Measurements from ENCODE around the gene GUCY1B1.
"Not testable (repeated sequence)": the region's sequence is repeated elsewhere in the genome, so short reads cannot be mapped to it uniquely, and the experiment has no call there.

Gene GUCY1B1

DNA sequence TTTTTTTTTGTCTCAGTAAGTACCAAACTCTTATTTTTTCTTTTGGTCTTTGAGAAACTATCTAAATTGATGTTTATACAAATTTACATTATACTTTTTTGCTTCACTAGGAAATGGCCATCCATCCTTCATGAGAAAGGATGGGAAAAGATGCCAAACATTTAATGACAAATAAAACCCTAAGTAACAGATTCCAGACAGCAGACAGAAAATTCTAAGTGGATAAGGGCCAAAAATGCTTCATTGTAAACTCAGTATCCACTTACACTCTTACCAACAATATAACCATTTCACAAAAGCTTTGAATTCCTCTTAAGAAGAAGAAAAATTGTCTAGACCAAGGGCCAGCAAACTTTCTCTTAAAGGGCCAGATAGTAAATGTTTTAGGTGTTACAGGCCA, 3.5 kb downstream of the GUCY1B1 start:
- no peak for DNase-seq

DNA sequence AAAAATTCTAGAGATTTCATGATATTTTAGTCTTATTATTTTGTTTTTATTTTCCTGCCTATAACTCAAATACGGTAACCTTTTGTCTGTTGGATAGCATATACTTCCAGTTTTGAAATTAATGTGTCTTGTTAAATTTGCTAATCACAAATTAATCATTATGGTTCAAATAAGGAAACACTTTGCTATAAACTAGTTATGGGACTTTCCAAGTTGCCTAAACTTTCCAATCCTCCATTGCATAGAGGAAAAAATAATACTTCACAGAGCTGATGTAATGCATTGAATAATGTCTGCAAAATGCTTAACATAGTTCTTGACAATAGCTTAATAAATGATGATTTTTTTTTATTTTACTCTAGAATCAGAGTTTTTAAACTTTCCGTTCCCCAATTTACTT, 4.7 kb downstream of the GUCY1B1 start:
- no peak for DNase-seq

DNA sequence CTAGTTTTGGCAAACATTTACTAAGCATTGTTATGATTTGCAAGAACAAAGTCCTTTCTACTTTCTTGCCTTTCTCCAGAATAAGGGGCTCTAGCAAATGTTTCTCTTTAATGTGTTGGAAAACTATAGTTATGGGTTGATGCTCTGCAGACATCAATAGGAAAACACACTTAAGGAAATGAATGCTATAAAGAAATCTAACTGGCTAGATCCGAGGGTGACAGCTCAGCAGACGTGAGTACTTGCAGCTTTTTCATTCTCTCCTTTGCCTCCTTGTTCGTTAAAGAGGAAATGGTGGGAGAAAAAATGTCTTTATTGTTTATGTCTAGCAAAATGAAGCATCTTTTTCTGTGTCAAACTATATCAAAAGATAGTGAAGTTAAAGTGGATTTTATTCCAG, 6.3 kb downstream of the GUCY1B1 start:
- no peak for DNase-seq

DNA sequence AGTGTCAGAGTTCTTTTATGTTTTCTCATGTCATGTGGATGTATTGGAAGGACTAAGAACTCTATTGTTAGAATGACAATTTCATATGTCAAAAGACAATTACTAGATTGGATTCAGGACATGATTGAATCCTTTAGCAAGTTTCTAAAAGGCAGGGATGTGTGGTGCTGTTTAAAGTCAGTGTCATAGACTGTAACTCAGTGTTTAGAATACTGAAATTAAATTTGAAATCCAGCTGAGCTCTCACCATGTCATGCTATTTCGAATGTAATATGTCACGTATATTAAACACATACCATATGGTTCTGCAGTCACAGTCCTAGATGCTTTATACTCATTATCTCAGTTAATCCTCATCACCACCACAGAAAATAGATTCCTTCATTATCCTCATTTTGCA, 7.8 kb downstream of the GUCY1B1 start:
- no peak for DNase-seq

DNA sequence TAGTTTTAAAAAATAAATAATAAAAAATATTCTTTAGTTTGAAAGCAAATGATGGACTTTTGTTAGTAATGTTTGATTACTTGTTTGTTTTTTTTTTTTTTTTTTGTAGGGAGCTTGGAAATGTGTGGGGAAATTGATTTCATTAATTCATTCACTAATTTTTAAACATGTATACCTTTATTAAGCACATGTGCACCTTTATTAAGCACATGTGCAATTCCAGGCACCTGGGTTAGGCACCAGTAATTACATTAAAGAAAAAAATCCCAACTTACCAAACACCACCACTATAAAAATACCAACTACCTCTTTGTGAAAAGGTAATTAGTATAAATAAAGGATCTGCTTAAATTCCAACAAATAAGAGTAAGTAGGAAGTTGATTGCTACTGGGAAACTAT, 9.5 kb downstream of the GUCY1B1 start:
- no peak for DNase-seq

DNA sequence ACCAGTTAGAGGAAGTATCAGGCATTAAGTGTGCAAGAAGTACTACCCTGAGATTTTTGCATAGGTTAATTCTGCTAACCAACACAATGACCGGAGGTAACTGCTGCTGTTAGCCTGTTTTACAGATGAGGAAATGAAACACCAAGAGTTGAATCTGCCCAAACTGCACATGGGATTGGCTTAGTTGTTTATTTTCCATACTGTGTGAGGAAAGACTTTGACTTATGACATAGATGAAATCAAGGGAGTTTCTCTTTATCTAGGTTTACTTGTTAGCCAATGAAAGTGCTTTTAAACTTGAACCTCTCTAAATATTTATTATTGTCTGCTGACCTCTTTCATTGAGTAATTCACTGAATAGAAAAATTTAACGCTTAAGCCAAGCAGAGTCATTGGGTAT, 10.3 kb downstream of the GUCY1B1 start:
- DNase-seq = no peak

DNA sequence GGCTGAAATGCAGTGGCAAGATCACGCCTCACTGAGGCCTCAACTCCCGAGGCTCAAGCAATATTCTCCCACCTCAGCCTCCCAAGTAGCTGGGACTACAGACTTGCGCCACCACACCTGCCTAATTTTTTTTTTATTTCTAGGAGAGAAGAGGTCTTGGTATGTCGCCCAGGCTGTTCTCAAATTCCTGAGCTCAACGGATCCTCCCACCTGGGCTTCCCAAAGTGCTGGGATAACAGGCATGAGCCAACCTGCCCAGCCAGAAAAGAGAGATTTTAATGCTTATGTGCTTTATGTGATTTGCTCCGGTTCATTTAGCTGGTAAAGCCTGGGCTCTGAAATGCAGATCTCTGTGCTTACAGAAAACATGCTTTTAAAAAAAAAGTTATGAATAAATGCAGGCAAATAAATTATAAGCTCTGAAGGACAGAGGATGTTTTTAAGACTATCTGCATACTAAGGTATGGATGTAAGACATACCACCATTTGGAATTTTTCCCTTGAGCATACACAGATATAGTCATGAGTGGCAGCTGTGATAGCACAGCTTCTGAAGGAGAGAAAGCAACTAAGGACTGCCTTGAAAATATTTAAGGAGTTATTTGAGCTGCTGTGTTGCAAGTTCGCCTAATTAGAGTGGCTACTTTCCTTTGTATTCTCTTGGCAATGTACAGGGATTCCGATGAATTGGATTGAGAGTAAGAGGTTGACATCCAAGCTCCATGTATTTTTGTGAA, 13.8 kb downstream of the GUCY1B1 start:
- DNase-seq = no peak

DNA sequence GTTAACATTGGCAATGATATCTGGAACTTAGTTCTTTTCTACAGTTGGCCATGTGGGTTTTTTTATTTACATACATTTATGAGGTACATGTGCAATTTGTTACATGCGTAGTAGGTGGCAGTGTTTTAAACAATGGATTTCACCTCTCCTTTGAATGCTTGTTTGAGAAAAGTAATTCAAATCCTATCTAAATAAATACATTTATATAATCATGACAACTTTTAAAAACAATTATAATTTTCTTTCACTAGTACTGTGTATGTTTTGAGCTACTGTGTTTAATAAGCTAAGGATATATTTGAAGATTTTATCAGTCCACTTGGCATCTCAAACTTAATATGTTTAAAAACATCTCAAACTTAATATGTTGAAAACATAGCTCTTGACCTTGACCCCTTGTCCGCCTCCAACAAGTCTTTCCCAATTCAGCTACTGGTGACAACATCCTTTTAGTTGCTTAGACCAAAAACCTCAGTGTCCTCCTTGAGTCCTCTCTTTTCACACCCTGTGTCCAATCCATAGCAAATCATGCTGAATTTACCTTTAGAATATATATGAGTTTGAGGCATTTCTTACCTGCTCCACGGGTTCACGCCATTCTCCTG, 14.5 kb downstream of the GUCY1B1 start:
- no peak for DNase-seq

DNA sequence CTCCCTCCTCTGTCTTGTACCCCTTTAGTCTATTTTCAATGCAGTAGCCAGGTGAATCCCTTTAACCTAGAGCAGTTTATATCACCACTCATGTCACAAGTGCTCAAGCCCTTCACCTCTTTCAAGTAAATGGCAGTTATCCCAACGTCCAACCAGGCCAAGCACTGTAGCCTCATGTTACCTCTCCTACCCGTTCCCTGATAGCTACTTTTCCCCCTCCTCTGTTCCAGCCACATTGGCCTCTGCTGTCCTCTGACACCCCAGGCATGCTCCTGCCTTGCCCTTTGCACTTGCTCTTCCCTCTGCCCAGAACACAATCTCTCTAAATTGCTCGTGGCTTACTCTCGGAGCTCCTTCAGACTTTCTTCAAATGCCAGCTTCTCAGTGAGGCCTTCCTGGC, 15.2 kb downstream of the GUCY1B1 start:
- DNase-seq = no peak

DNA sequence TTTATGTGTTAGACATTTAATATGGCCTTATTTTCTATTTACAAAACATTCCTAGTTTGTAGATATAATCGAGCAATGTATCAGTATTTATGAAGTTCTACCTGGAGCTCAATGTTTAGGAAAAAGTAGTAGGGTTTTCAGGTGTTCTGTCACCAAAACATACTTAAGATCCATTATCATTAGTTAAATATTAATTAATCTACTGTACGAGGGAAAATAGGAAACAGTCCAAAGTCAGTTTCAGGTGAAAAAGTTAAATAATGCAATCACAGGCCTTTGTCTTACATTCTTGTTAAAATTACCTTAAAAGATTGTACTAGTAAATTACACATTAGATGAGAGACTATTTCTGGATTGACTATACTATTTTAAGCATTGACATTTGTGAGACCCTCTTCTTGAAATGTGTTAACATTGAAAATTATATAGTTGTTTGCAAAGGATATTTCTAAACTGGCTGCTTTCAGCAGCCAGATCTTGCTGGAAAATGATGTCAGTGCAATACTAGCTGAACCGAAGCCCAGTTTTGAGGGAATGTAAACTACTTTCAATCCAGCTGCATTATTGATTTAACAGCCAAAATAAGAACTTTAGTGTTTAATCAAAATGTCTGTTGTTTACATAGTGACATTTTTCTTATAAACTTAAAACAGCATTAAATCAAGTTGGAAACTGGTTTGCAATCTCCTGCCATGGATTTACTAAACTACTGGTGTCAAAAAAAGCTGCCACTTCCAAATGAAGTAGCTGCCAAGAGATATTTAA, 19.3 kb downstream of the GUCY1B1 start:
- DNase-seq = no peak

DNA sequence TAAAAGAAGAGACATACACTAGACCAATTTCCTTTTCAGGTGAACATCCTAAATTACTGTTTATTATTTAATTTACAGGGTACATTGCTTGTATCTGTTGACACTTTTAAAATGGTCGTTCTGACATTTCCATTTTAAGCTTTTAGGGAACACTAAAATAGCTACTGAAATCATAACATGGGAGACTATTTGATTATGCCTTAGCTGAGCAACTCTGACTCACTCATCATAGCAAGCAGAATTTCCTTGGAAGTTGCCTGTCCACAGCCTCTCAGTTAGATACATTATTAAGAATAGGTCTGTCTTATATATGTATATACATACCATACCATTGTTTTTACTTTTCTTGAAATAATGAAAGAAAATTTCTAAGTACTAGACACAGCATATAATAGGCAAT, 22.0 kb downstream of the GUCY1B1 start:
- DNase-seq = no peak

DNA sequence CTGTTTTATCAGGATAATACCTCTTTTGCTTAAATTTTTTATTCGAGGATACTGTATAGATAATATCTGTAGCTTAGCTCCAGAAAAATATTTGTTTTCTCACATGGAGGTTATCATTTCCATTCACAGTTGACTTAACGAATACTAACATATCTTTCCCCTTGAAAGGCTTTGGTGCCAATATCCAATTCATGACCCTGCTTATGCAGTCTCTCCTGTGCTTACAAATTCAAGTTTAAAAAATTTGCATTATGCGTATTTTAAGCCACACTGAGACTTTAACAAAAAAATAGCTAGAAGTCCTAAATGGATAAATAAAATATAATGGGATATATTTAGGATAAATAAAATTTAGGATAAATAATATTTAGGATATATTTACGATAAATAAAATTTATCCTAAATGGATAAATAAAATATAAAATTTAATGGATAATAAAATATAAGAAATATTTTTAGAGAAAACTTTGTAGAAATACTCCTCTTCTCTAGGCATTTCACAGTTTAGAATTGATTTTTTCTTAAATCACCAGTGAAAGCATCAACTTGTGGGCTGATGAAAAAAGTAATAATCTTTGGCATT, 22.5 kb downstream of the GUCY1B1 start:
- DNase-seq = no peak

DNA sequence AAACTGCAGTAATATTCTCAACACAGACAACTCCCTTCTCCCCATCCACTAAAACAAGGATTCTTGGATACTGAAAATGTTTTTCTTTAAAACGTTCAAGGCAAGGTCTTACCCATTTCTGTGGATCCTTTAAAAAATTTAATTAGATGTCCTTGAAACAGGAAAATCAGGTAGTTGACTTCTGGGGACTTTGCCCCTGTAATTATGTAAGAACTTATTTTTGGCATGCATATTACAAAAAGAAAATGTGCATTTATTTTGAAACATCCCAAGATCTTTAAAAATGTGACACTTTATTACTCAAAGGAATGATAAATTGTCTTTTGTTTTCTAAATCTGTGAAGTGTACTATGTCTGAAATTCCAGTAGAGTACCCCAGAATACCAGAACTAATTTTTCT, 25.8 kb downstream of the GUCY1B1 start:
- no peak for DNase-seq

DNA sequence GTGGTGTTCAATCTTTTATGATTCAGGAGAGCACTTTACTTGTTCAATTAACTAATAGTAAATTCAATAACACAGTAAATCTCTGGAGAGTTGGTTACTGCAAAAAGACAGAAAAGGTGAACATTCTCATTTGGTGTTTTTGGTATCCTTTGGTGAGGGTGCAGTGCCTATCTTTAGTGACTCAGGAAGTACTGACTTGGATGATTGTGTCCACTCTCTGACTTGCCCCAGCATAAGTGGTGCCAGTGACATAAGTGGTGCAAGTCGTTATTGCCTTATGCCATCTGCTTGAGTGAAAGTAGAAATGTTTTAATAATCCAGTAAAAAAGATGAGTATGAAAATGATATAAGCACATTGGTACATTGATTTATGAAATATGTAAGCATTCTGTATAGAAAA, 27.0 kb downstream of the GUCY1B1 start:
- DNase-seq = no peak

DNA sequence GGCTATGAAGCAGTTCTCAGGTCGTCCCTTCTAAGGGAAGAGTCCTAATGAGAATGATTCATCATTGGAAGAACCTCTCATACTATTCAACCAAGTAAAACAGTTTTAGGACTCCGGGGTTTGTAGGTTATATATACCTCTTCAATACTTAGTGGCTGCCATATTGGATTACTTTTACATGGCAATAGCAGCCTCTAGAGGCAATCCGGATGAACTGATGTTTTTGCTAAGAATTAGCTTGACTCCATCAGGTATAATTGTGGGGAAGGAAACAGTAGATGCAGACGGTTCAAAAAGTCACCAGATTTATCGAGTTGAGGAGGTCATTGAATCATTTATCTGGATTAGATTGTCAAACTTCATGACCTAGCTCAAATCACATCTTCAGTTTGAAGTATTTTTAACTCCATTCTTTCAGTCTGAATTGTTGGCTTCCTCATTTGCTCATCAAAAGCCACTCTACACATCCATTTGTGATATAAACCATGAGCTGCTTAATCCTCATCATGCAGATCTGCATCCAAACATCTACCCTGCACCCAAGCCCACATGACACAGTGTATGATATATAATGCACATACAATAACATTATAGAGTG, 28.4 kb downstream of the GUCY1B1 start:
- peak; percentile 31 for DNase-seq

DNA sequence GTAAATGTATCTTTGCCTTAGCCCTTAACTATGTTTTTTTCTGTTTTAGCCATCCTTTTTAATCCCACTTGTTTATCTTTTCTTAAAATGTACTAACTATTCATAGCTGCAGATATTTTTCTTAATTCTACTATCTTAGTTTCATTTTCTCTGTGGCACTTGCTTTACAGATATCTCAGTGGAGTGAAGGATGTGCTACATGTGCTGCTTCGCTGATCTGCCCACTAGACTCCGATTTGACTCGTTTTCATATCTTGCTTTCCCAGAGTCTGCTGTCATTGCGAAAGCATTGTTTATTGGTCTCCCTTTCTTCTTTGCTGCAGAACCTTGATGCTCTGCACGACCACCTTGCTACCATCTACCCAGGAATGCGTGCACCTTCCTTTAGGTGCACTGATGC, 30.6 kb downstream of the GUCY1B1 start:
- DNase-seq = no peak

DNA sequence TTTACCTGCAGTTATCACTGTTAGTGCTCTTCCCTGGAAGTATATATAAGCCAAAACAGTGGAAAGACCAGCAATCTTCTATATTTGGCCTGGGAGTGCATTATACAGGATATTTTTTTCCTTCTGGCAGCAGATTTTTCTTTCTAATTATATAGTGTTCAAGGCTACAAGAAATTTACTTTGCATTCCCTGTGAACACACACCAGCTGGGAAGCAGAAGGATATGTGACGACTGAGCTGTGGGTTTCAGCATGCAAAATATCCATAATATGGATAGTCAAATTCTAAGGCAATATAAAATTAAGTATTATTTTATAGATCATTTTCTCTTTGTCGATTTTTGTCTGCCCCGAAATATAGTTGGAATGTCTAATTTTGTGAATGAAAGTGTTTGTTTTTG, 31.2 kb downstream of the GUCY1B1 start:
- no peak for DNase-seq

DNA sequence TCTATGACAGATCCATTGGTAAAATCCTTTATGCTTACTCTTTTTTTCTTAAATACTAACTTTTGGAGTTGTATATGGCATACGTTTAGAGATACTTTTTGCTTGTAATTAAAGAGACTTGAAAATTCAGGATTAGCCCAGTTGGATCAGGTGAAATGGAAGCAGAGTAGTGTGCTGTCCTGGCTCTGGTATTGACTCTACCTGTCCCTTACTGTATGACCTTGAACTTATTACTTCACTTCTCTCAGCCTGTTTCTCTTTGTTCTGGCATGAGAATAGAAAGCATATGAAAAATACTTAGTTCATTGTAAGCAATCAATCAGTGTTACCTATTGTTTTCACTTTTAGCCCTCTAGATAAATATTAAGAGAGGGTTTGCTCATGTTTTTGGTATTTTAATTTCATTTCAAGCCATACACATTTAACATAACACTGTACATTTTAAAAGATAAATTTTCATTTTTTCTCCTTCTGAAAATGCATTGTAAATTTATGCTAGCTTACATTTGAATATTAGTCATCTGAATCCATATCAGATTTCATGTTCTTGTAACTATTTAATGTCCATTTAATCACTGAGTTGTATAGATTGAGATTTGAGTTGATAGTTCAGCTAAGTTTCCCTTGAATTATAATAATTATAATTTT, 35.9 kb downstream of the GUCY1B1 start:
- no peak for DNase-seq

DNA sequence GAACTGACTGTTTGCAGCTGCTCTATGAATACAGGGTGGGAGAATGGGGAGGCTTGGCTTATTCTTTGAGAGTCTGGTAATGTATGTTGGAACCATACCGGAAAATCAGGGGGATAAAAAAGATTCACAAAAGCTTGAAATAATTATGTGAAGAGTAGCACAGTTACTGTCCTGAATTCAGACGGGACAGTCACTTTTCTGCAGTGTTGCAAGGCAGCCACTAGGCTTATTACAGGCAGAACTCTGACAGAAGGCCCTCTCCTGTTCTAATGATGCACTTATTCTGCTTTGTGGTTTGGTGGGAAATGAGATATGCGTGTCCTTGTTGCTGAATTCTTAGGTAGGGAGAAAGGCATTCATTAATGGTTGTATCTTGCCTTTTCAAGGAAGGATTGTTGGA, 37.2 kb downstream of the GUCY1B1 start:
- no peak for DNase-seq

DNA sequence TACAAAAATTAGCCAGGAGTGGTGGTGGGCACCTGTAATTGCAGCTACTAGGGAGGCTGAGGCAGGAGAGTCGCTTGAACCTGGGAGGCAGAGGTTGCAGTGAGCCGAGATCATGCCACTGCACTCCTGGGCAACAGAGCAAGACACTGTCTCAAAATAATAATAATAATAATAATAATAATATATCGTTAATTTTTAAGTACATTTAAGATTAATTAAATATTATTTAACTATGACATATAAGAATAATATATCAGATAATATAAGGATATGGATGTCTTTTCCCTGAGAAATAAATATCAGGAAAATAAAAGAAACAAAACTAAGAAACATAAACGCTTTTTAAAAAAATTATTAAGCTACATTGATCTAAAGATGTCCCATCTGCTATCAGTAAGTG, 38.8 kb downstream of the GUCY1B1 start:
- DNase-seq = not testable (repeated sequence)

DNA sequence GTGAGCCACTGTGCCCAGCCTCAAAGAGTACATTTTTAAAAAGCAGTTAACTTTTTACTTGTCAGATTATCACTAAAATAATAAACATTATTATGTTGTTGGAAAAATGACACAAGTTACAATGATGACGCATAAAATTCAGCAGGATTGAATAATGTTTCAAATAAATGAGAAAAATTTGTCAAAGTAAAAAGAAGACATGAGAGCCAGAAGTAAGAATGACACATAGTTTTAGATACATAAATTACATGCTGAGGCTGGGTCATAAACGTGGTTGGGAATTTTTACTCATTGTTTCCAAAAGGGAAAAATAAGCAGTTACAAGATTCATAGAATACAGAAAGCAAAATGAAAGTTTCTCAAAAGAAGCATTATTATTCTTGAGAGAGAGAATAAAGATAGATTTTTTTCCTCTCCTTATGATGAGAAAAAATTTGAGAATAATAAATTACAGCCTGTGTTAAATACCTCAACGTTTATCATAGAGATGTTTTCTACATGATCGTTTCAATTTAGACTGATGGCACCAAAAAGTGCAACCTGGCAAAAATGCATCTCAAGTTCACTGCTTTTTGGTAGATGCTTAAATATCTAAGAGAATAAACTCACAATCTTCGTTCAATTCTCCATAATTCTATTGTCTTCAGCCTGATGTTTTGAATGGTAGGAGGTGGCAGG, 40.4 kb downstream of the GUCY1B1 start:
- DNase-seq = no peak

DNA sequence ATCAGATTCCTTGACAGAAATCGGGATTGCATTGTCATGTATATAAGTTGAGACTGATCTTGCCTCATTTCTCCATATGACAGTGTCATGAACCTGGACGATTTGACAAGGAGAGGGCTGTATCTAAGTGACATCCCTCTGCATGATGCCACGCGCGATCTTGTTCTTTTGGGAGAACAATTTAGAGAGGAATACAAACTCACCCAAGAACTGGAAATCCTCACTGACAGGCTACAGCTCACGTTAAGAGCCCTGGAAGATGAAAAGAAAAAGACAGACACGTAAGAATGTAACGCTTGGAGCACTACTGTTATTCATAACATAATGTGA, 40.9 kb downstream of the GUCY1B1 start:
- no peak for DNase-seq

All from retina (tissue), 1 donor.